GM12865 (cell line): Measurements from ENCODE around the gene TMEM214.

ENCODE experiments used
- DNase-seq: peaks from one replicate; pipeline ENCODE4 v3.0.0; 2010; ENCODE audit warnings: low read depth
- H3K4me3 ChIP-seq: 2 replicates; pipeline ENCODE4 v1.5.1; 2011; ENCODE audit warnings: mild to moderate bottlenecking, low read depth, low read length, control low read depth
- TF ChIP-seq, protein P1 (sequence below): IDR thresholded peaks from 2 replicates; pipeline ENCODE4 v1.5.1; 2011; ENCODE audit warnings: low read length, control low read depth, low read depth, inconsistent platforms; ENCODE audit not compliant: insufficient read depth; ENCODE audit errors: missing control alignments

Gene TMEM214

DNA sequence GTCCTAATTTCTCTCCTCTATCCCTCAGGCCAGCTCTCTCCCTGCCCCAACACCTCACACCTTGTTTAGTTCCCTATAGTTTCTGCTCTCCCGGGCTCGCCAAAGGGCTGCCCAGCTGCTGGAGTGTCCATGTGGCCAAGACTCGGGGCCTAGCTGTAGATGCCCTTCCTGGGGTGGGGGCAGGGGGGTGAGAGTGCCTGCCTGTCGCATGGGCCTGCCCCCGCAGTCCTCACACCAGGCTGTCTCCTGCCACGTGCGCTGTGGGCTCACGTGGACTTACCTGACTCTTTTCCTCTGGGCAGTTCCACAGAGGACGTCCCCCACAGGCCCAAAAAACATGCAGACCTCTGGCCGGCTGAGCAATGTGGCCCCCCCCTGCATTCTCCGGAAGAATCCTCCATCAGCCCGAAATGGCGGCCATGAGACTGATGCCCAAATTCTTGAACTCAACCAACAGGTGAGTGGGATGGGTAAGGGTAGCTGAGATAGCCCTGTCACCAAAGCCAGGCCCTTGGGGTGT lies 7.4 kb upstream of the TMEM214 start:
- DNase-seq = no peak
- TF ChIP-seq, protein P1, sequence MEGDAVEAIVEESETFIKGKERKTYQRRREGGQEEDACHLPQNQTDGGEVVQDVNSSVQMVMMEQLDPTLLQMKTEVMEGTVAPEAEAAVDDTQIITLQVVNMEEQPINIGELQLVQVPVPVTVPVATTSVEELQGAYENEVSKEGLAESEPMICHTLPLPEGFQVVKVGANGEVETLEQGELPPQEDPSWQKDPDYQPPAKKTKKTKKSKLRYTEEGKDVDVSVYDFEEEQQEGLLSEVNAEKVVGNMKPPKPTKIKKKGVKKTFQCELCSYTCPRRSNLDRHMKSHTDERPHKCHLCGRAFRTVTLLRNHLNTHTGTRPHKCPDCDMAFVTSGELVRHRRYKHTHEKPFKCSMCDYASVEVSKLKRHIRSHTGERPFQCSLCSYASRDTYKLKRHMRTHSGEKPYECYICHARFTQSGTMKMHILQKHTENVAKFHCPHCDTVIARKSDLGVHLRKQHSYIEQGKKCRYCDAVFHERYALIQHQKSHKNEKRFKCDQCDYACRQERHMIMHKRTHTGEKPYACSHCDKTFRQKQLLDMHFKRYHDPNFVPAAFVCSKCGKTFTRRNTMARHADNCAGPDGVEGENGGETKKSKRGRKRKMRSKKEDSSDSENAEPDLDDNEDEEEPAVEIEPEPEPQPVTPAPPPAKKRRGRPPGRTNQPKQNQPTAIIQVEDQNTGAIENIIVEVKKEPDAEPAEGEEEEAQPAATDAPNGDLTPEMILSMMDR = no peak

DNA sequence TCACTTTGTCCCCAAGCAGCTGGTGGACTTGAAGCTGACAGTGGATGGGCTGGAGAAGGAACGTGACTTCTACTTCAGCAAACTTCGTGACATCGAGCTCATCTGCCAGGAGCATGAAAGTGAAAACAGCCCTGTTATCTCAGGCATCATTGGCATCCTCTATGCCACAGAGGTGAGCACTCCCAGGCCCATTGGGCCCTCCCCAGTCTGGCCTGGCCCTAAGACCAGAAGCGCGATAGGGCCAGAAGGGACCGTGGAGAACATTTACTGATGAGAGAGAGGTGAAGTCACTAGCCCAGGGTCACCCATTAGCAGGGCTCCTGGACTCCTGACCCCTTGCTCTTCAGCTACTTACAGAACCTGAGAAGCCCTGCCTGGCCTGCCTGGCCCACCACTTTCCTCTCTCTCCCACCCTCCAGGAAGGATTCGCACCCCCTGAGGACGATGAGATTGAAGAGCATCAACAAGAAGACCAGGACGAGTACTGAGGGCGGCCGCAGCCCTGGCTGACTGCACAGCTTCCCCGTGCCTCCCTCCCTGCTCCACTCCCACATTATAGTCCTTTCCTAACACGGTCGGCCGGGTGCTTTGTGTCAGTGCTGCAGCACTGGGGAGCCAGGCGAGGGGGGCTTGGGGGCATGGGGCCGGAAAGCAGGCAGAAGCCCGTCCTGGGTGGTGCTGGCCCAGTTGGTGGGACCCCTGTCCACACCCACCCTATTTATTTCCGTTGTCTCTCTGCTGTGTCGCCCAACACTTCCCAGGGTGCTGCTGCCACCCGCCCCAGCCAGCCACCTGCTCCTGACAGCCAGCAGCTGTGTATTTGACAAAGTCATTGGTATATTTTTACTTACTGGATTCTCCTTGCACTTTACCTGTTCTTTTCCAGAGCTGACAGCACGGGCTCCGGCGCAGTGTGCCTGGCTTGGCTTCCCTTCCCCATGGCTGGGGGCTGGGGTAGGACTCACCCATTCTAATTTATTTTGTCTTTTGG lies 6.6 kb upstream of the TMEM214 start:
- H3K4me3 ChIP-seq = no peak overlapping the region
- TF ChIP-seq, protein P1 = no peak
- no peak for DNase-seq

More for the DNA sequence above, 7.4 kb upstream of the TMEM214 start:
- no peak overlapping the region for H3K4me3 ChIP-seq

DNA sequence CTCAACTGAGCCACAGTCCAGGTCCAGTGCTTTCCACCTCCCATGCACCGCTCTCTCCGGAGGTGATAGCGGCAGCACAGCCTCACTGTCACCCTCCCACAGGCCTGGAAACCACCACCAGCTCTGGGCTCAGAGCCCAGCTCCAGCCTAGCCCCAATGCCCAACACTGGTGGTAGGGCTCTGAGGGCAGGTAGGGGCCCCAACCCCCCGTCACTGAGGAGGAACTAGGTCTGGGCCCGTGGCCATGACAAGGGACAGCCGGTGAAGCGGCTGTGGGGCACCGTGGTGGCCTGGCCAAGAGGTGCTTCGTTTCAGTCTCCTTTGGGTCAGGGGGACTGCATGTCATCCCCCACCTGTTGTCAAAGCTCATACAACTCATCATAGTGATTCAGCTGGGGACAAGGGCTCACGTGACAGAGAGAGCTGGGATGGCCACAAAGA lies 5.5 kb upstream of the TMEM214 start:
- DNase-seq = no peak
- H3K4me3 ChIP-seq = no peak overlapping the region
- TF ChIP-seq, protein P1 = no peak

DNA sequence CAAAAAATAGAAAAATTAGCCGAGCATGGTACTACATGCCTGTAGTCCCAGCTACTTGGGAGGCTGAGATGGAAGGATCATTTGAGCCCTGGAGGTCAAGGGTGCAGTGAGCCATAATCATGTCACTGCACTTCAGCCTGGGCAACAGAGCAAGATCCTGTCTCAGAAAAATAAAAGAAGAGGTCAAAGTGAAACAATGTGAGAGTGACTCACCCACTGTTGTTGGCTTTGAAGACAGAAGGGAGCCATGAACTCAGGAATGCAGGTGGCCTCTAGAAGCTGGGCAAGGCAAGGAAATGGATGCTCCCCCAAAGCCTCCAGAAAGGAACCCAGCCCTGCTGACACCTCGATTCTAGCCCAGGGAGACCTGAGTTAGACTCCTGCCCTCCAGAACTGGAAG lies 3.7 kb upstream of the TMEM214 start:
- no peak overlapping the region for H3K4me3 ChIP-seq
- no peak for DNase-seq
- TF ChIP-seq, protein P1 = no peak

DNA sequence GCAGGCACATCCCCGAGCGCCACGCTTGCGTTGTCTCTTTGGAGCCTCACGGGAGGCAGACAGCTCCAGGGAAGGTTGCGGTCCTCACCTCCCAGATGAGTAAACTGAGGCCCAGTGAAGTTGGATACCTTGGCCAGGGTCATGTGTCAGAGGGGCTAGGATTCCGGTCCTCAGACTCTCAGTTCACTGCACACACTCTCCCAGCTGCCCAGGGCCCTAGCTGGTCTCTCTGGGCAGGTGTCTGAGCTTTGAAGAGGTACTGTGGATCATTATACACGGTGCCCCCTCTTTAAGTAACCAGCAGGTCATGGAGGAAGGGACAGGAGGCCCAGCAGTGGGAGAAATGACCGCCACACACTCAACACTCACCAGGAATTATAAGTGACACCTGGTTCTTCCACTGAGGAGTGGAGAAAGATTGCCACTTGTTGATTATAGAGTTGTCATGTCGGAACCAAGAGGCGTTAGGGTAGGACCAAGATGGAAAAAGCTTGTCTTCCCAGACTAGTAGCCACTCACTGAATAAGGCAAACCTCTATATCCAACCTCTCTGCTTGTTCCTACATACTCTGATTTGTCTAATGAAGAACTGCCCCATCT lies 588 bp downstream of the TMEM214 start:
- TF ChIP-seq, protein P1 = no peak
- peak overlapping the region; percentile 99 for H3K4me3 ChIP-seq
- DNase-seq = no peak

DNA sequence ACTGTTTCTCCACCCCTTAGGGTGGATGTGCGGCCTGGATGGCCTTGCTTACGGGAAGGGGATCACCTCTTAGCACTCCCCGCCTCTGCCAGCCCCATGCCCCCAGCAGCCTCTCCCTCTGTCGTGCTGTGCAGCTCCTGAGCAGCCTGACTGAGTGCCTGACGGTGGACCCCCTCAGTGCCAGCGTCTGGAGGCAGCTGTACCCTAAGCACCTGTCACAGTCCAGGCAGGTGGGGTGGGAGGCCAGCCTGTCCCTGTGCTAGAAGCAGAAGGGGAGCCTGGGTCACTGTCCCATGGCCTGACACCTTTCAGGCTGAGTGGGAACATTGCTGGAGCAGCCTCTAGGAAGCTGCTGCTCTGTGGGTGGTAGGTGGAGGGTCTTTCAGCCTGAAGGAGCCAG lies 5.2 kb downstream of the TMEM214 start:
- TF ChIP-seq, protein P1 = no peak
- no peak overlapping the region for H3K4me3 ChIP-seq
- no peak for DNase-seq
